GM12892 (cell line): Measurements from ENCODE around the gene NUDT15.

Experiments used
- POLR2A ChIP-seq: IDR thresholded peaks from 2 replicates; pipeline ENCODE4 v1.6.1; 2011; ENCODE audit warnings: low read depth, low read length, control low read depth
- TAF1 ChIP-seq: IDR thresholded peaks from 2 replicates; pipeline ENCODE4 v1.6.1; 2011; ENCODE audit warnings: low read depth, mild to moderate bottlenecking, control low read depth, low read length, borderline replicate concordance

- no peak for TF ChIP-seq POLR2A
- TF ChIP-seq TAF1 = no peak
These were observed 37.6 kb upstream of the NUDT15 start for GRCh38 chr13:47999973-48000372.
